Heart left ventricle (tissue), 13 donors: Measurements from ENCODE around the gene GLB1L2.

Experiments used
- POLR2A ChIP-seq, 2 donors: fragments of 450-650 bp; IDR thresholded peaks; one replicate each; pipeline ENCODE4 v1.6.1; 2017; ENCODE audit warnings: antibody characterized with exemption in 2 of 2, mild to moderate bottlenecking in 2 of 2, moderate library complexity in 2 of 2
- TF ChIP-seq, protein P1 (sequence below), 12 donors: fragments of 200-600 bp; sonication (generic) in 4 of 12; IDR thresholded peaks; one replicate each; pipeline versions ENCODE4 v1.5.0 to v1.8.0; 2018 to 2022; ENCODE audit warnings: antibody characterized with exemption in 12 of 12, mild to moderate bottlenecking in 5 of 12
- donor health status: ischemic (EF 13 %, LVEDD 7.1; RV severe dilation, severe dysfunction).
- donor health status: DM: no; HTN: yes; CAD: no.
- donor health status: DM: no; HTN: no; CAD: no.
- donor health status: ischemic (EF 25% LVEDD 6.9; RV normal size, moderate dysfunction).
- donor health status: ischemic (EF 25% LVEDD 5.7; RV mildly dilated, moderate dysfunction).
- donor health status: ischemic (EF 35%, LVEDD 5.7; RV mildly dilated, moderate dysfunction).
- donor health status: nonischemic (EF 11% LVEDD 7.7; RV severe dilation, severe dysfunction).
- donor health status: DM: yes; HTN: yes; CAD: no.
- donor health status: PGD.
- donor health status: ischemic (EF 29% LVEDD 5.4; RV normal size, mild dysfunction).
- donor health status: nonischemic (EF 23%, LVEDD 6.1; RV moderate dilation, normal function).

DNA sequence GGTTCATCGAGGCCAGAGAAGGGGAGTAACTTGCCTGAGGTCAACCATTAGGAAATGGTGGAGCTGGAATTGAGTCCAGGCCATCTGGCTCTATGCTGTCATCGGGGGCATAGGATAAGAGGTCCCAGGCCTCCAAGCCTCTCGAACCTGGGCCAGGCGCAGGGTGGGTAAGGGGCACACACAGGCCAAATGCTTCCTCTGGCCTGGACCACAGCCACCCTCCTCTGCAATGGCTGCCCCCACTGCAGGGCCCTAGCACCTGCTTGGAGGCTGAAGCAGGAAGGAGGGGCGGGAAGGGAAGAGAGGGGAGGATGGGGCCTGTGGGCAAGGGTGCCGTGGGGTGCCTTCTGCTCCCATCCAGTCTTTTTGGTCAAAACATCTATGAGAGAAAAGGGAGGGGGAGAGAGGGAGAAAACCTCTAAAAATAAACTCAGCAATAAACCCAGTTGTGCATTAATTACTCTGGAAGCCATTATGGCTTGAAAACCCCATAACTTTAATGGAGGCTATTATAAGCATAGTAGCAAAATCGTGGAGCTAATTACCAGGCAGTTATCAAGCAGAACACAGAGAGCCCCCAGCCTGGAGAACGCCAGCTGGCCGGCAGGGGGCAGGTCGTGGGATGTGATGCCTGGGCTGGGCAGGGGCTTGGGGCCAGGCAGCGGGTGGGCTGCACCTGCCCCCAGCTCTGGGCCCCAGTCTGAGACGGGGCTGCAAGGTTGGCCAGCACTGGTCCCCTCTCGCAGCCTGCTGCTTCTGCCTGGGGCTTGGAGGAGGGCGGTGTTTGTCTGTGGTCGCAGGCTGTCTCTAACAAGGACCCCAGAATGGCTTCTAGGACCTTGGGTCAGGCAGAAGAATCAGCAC is 59.1 kb downstream of the GLB1L2 start:
- TF ChIP-seq, protein P1, sequence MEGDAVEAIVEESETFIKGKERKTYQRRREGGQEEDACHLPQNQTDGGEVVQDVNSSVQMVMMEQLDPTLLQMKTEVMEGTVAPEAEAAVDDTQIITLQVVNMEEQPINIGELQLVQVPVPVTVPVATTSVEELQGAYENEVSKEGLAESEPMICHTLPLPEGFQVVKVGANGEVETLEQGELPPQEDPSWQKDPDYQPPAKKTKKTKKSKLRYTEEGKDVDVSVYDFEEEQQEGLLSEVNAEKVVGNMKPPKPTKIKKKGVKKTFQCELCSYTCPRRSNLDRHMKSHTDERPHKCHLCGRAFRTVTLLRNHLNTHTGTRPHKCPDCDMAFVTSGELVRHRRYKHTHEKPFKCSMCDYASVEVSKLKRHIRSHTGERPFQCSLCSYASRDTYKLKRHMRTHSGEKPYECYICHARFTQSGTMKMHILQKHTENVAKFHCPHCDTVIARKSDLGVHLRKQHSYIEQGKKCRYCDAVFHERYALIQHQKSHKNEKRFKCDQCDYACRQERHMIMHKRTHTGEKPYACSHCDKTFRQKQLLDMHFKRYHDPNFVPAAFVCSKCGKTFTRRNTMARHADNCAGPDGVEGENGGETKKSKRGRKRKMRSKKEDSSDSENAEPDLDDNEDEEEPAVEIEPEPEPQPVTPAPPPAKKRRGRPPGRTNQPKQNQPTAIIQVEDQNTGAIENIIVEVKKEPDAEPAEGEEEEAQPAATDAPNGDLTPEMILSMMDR (IDR thresholded peaks at IDR 0.05) = no peak
- TF ChIP-seq POLR2A (IDR thresholded peaks at IDR 0.05) = no peak
